GM19397 (cell line): ENCODE results near the gene HNRNPA3.
"Not testable (repeated sequence)": the region's sequence is repeated elsewhere in the genome, so short reads cannot be mapped to it uniquely, and the experiment has no call there.

Experiments
- ATAC-seq: cut with Tn5 transposase; IDR thresholded peaks from one replicate; pipeline ENCODE4 v1.9.1; 2021; ENCODE audit warnings: mild to moderate bottlenecking, moderate library complexity; ENCODE audit not compliant: unreplicated experiment

HNRNPA3 gene

GRCh38 chr2:177232098-177232704, 19.6 kb downstream of the HNRNPA3 start:
- no peak for ATAC-seq

DNA sequence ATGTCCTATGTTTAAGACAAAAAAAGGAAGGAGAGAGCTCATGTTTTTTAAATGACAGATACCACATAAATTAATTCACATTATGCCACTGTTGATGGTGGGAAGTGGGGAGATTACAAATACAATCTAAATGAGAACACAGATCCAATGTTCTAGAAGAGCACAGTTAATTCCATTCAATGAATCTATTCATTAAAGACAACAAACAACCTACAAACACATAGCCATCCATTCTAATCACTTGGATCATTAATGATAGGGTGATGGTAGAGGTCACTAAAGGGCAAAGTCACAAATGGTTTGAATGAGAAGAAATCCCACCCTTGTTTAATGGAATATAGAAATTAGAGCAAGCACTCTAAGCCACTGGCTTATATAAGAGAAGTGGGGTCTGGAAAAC, 21.7 kb downstream of the HNRNPA3 start:
- no peak for ATAC-seq

DNA sequence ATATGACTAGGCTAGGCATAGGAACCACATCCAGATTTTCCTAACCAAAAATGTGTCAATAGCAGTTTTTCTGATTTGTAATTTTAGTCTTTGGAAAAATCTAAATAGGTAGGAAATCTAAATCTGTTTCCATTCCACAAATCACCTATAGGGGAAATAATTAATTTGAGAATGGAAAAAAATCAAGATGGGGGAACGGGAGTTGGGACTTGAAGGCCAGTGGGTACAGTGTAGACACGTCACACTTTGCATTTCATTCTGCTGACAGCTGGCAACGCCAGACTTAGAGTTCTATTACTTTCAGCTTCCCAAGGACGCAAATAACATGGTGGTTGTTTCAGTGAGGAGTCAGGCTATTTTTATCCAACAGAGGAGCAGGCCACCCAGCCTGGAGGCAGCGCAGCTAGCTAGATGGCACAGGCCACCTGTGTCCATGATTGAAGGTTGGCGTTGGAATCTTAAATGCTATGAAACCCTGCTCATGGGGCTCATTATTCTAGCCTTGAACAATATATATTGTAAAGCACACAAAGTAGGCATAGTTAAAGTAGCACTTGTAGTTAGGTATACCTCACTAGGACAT, 23.4 kb downstream of the HNRNPA3 start:
- ATAC-seq, result no peak

DNA sequence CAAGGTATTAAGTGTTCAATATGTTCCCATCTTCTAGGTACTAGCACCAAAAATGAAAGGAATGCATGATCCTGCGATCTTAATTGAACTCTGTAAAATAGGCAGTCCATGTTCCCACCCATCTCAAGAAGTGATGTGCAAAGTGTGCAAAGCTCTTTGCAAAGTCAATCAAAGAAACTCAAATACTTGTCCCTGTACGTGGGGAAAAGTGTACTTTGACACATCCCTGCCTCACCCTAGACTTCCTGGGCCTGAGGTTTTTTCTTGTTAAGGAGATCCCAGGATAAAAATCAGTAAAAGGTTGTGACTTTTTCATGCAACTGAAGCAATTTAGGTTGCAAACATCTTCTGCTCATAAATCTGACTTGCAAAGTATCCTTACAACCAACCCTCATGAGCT, 25.3 kb downstream of the HNRNPA3 start:
- ATAC-seq, result no peak

DNA sequence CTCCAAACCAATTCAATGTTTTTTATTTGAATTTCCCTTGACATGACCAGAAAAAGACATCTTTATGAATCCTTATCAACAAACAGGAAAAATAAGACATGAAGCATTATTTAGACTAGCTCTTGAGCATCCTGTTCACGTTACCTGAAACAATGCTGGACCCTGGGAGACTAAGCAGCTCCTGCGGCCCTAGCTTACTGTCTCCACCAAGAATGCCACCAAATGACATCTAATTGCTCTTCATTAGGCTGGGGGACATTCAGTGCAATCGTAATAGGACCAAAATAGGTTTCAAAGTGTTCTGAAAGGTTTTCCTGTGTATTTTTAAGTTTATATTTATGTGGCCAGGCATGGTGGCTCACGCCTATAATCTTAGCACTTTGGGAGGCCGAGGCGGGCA, 26.5 kb downstream of the HNRNPA3 start:
- ATAC-seq, result no peak

- ATAC-seq, result no peak
Measured at GRCh38 chr2:177239932-177240630, 27.5 kb downstream of the HNRNPA3 start.

DNA sequence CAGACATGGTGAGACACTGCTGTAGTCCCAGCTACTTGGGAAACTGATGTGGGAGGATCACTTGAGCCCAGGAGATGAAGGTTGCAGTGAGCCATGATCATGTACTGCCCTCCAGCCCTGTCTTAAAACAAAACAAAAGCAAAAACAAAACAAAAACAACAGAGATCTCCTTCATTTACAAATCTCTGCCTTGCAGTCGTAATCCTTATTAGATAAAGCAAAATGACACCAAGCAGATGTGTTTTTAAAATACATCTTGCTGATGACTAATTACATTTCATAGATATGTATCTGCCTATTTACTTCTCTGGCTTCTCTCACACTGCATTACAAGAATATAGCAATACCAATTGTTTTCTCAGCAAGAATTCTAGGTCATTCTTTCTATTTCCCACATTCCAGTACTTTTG, 29.1 kb downstream of the HNRNPA3 start:
- no peak for ATAC-seq

DNA sequence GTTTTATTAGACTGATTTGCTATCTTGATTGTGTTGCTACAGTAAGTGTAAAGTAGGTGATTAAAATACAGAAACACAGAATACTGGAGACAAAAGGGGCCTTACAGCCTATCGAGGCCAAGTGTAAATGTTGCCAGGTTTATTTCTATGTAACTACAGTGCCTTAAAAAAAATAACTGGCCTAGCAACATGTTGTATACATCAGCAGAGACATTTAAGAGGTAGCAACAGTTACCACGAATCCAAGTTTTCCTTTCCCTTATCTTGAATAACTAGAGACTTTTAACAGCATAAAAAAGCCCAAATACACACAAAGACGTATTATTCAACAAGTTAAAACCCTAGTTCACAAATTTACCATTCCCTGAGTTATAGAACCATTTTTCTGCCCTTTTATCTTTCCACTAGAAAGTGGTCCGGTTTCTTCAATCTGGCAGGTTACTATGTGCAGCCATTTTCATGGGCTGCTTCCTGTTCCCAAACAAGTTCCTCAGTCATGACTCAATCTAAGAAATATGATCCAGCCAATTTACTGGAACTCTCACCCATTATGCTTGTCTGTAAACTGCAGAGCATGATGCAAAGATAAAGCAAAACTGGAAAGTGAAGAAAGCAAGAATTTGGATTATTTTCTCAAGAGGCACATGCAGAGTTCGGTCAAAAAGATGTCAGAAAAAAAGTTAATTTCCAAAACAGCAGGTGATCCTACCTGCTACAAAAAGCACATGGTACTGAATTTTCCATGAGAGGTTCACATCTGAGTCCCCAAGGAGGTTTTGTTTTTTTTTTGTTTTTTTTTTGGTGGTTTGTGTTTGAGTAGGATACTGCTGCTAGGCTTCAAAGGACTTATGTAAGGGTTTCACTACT, 29.8 kb downstream of the HNRNPA3 start:
- no peak for ATAC-seq

DNA sequence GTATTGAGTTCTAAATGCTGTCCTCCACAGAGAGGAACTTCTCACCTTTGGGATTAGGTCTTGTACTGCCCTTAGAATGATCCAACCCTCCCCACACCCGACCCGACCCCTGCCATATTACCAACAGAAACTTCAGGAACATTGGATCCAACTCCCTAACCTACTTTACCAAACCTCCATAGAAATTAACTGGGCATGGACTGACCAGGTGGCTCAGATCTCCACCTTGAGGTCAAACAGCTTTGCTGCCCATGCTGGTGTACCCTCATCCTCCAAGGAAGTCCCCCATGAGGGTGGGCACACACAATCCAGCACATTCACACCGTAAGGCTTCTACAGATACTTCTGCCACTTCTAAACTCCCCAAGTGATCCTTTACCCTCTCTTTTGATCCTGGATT, 30.5 kb downstream of the HNRNPA3 start:
- no peak for ATAC-seq

GRCh38 chr2:177243476-177243875, 30.9 kb downstream of the HNRNPA3 start:
- ATAC-seq, result no peak

DNA sequence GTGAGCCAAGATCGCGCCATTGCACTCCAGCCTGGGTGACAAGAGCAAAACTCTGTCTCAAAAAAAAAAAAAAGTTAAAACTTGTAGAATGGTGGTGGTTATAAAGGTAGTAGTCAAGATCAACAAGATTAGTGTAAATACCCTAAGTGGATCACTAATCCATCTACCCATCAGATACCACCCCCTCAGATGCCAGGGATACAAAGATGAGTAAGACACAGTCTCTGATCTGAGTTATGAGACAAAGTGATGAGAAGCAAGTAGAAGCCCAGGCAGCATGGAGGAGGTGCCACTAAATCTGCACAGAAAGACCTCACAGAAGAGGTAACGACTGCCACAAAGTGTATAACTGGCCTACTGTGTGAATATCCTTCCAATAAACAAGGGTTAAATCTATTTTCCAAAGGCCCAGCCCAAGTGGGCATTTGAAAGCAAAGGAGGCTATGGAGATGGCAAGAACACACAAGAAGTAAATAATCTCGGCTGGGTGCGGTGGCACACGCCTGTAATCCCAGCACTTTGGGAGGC, 31.7 kb downstream of the HNRNPA3 start:
- ATAC-seq, result no peak

DNA sequence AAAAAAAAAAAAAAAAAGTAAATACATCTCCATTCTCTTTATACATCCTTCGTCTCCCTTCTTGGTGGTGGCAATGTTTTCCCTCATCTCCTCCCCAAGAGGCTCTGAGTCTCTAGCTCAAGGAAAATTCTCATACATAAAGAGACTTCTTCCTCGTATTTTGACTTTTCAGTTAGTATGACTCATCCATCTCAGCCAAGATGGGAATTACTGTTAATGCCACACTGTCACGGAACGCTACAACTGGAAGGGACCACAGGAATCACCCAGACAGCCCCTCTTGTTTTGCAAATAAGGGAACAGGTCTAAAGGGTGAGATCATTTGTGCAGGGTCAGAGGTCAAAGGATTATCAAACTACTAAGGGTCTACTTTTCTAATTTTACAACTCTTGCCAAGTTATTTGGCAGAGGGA, 32.4 kb downstream of the HNRNPA3 start:
- no peak for ATAC-seq

DNA sequence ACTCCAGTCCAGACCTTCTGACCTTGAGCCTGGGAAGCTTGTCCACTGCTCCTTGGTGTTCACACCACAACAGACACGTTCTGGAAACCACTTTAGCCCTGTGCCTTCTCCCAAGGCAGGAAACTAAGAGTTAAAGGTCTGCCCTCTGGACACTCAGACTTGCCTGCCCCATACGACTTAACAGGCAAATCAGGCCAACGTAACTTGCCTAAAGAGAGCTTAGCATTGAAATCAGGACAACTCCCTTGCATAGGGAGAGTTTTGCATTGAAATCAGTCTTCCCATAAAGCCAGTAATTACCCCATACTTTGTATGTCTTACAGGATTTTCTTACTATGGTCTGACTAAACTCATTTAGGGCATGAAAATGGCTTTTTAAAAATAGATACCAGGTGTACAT, 33.4 kb downstream of the HNRNPA3 start:
- ATAC-seq, result no peak

GRCh38 chr2:177246523-177247030, 34.0 kb downstream of the HNRNPA3 start:
- not testable (repeated sequence) for ATAC-seq

GRCh38 chr2:177247693-177248262, 35.2 kb downstream of the HNRNPA3 start:
- ATAC-seq, result no peak

DNA sequence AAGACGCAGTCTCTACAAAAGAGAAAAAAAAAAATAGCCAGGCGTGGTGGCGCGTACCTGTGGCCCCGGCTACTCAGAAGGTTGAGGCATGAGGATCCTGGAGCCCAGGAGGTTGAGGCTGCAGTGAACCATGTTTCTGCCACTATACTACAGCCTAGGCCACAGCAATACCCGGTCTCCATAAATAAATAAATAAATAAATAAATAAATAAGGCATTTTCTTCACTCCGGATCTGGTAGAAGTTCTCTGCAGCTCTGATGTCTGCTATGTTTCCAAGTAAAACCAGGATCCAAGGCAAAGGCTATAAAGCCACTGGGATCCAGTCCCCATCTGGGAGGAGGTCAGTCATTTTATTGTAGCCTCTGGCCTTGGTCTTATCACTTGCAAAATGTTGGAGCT, 36.4 kb downstream of the HNRNPA3 start:
- ATAC-seq, result no peak

GRCh38 chr2:177250461-177250860, 37.9 kb downstream of the HNRNPA3 start:
- no peak for ATAC-seq

DNA sequence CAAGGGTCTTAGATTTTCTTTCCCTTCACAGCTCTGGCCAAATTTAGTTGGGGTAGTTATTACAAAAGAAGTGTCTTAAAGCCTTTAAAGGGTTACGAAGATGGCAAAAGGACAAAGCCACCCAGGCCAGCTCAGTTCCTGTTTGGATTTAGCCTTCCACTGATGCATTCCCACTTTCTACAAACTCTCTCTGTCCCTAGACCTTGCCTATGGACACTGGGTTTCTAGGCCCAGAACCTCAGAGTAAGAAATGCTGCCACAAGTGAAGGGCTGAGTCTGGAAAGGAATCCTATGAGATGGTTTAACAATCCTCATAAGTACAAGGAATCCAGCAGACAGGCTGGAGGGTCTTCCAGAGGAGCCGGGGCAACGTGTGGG, 38.6 kb downstream of the HNRNPA3 start:
- no peak for ATAC-seq

DNA sequence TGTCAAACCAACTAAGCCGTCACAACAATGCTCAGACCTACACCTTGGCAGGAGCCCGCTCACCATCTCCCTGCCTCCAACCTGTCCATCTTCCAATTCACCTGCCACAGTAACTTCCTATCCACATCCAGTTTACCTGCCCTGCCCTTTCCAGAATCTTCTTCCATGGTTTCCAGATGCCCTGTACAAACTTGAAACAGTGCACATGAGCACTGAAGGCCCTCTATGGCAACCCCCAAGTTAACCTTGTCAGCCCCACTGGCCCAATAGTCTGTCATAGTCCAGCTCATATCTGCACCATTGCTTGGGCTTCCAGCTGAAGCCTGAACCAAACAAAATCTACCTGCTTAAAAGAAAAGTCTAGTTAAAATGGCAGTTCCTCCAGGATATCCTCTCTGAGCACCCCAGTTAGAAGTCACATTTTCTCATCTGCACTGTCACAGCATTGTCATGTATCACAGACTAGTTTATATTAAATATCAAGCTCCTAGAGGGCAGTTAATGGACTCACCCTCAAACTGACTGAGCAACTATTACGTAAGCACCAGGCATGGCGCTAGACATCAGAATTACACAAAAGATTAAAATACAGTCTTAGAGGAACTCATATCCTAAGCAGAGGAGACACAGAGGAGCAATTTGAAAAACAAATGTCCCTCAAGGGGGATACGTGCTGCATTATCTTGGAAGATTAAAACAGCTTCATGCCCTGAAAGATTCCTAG, 40.4 kb downstream of the HNRNPA3 start:
- ATAC-seq, result no peak

- no peak for ATAC-seq
Measured at GRCh38 chr2:177253704-177254103, 41.1 kb downstream of the HNRNPA3 start.
